H1 (cell line): ENCODE results near the gene EEPD1. TPM values are rescaled to one million over a fixed set of nuclear protein-coding genes. Genes with fewer than 3 reads are reported as not detected.

ENCODE experiments used
- CTCF ChIA-PET: fragments of 300-600 bp; sonication (Branson Sonifier 250); formaldehyde crosslinking; loops from one replicate; lab custom pipeline; 2021; ENCODE audit not compliant: partially characterized antibody; lab: Charles Lee
- POLR2A ChIA-PET: fragments of 300-600 bp; sonication (Branson Sonifier 250); formaldehyde crosslinking; loops from one replicate; lab custom pipeline; 2021; ENCODE audit warnings: inconsistent platforms; ENCODE audit not compliant: partially characterized antibody; lab: Charles Lee
- DNase-seq, 2 experiments: peaks; one replicate each; pipeline versions ENCODE4 v3.0.0 to v3.0.0-alpha.2; 2010 to 2022; ENCODE audit warnings: low spot score in 2 of 2, low read depth in 1 of 2, mixed read lengths in 1 of 2
- FAIRE-seq: peaks from 2 replicates; lab custom pipeline; 2011; peaks lifted over from hg19 to GRCh38; lab: Jason Lieb, UNC
- H2AFZ ChIP-seq: 2 replicates; pipeline ENCODE4 v1.8.1; 2012; ENCODE audit warnings: low read length, inconsistent platforms
- H2AK5ac ChIP-seq: 2 replicates; pipeline ENCODE4 v1.6.1; 2013; ENCODE audit warnings: low read depth, low read length
- H2BK120ac ChIP-seq: replicated peaks from 2 replicates; pipeline ENCODE3; 2013; ENCODE audit warnings: low read depth, low read length, inconsistent platforms
- H2BK12ac ChIP-seq: 2 replicates; pipeline ENCODE4 v1.6.1; 2013; ENCODE audit warnings: low read depth, low read length
- H2BK15ac ChIP-seq: 2 replicates; pipeline ENCODE4 v1.6.1; 2013; ENCODE audit warnings: low read length
- H2BK20ac ChIP-seq: 2 replicates; pipeline ENCODE4 v1.6.1; 2013; ENCODE audit warnings: low read length
- H2BK5ac ChIP-seq: 2 replicates; pipeline ENCODE4 v1.6.1; 2013; ENCODE audit warnings: low read depth, low read length
- H3K14ac ChIP-seq: 2 replicates; pipeline ENCODE4 v1.6.1; 2013; ENCODE audit warnings: inconsistent platforms; ENCODE audit not compliant: insufficient read length
- H3K18ac ChIP-seq: 2 replicates; pipeline ENCODE4 v1.6.1; 2013; ENCODE audit warnings: low read length; ENCODE audit errors: extremely low read depth
- H3K23ac ChIP-seq: 2 replicates; pipeline ENCODE4 v1.6.1; 2013; ENCODE audit warnings: inconsistent platforms; ENCODE audit not compliant: insufficient read length
- H3K23me2 ChIP-seq: 2 replicates; pipeline ENCODE4 v1.6.1; 2013; ENCODE audit warnings: low read depth, low read length
- H3K27ac ChIP-seq: 2 replicates; pipeline ENCODE4 v1.6.1; 2011; ENCODE audit warnings: low read depth, low read length, inconsistent platforms
- H3K27me3 ChIP-seq, 4 experiments: replicated peaks in 1 of 4; 1 replicate in 1 of 4; 2 replicates in 3 of 4; pipeline versions ENCODE4 v1.6.1 to v1.8.1; 2011 to 2013; ENCODE audit warnings: low read length in 3 of 4, mild to moderate bottlenecking in 3 of 4, inconsistent platforms in 2 of 4, mixed read lengths in 2 of 4, moderate library complexity in 1 of 4; ENCODE audit not compliant: control insufficient read depth in 3 of 4, insufficient read depth in 3 of 4; ENCODE audit errors: extremely low read depth in 1 of 4
- H3K36me3 ChIP-seq, 4 experiments: 2 replicates each; pipeline versions ENCODE4 v1.6.1 to v1.8.1; 2011 to 2013; ENCODE audit warnings: mild to moderate bottlenecking in 4 of 4, low read length in 3 of 4, moderate library complexity in 2 of 4, control low read depth in 1 of 4, inconsistent platforms in 1 of 4; ENCODE audit not compliant: insufficient read depth in 4 of 4, control insufficient read depth in 2 of 4
- H3K4ac ChIP-seq: replicated peaks from 2 replicates; pipeline ENCODE3; 2013; ENCODE audit warnings: low read length, low read depth, mixed read lengths, inconsistent platforms; ENCODE audit not compliant: insufficient read length
- H3K4me1 ChIP-seq, 4 experiments: replicated peaks in 1 of 4; 1 replicate in 1 of 4; 2 replicates in 3 of 4; pipeline versions ENCODE4 v1.6.1 to v1.8.1; 2011 to 2013; ENCODE audit warnings: low read length in 3 of 4, inconsistent platforms in 2 of 4, mixed read lengths in 1 of 4; ENCODE audit not compliant: insufficient read depth in 4 of 4, control insufficient read depth in 3 of 4
- H3K4me2 ChIP-seq, 2 experiments: 2 replicates each; pipeline versions ENCODE4 v1.6.1 to v1.8.1; 2011 to 2013; ENCODE audit warnings: low read depth in 2 of 2, low read length in 2 of 2, control low read depth in 1 of 2, inconsistent platforms in 1 of 2, mild to moderate bottlenecking in 1 of 2; ENCODE audit not compliant: insufficient read depth in 1 of 2
- H3K4me3 ChIP-seq, 4 experiments: fragments of 200-600, 300-600 bp in 1 of 4; sonication (generic), shearing (Covaris generic), sonication (Bioruptor Twin) in 1 of 4; 2 replicates each; pipeline versions ENCODE4 v1.5.1 to v1.8.1; 2011 to 2016; ENCODE audit warnings: low read length in 4 of 4, low read depth in 3 of 4, control low read depth in 2 of 4, inconsistent platforms in 2 of 4, mild to moderate bottlenecking in 2 of 4, mixed read lengths in 1 of 4, moderate library complexity in 1 of 4; ENCODE audit not compliant: insufficient read depth in 2 of 4; ENCODE audit errors: extremely low read depth in 1 of 4
- H3K56ac ChIP-seq: replicated peaks from 2 replicates; pipeline ENCODE3; 2013; ENCODE audit warnings: low read depth, mild to moderate bottlenecking, mixed read lengths, low read length, inconsistent platforms; ENCODE audit not compliant: insufficient read length
- H3K79me1 ChIP-seq: 2 replicates; pipeline ENCODE4 v1.6.1; 2013; ENCODE audit warnings: low read depth, low read length, control low read depth
- H3K79me2 ChIP-seq, 2 experiments: 2 replicates each; pipeline versions ENCODE4 v1.6.1 to v1.8.1; 2012 to 2013; ENCODE audit warnings: low read length in 2 of 2, mild to moderate bottlenecking in 2 of 2, inconsistent platforms in 1 of 2; ENCODE audit not compliant: insufficient read depth in 2 of 2, control insufficient read depth in 1 of 2
- H3K9ac ChIP-seq, 4 experiments: replicated peaks in 1 of 4; 1 replicate in 1 of 4; 2 replicates in 3 of 4; pipeline versions ENCODE4 v1.6.1 to v1.8.1; 2011 to 2013; ENCODE audit warnings: low read depth in 3 of 4, low read length in 3 of 4, control low read depth in 2 of 4, mild to moderate bottlenecking in 2 of 4, moderate library complexity in 2 of 4, inconsistent platforms in 1 of 4; ENCODE audit errors: extremely low read depth in 1 of 4
- H3K9me3 ChIP-seq, 2 experiments: 2 replicates each; pipeline versions ENCODE4 v1.6.1 to v1.8.1; 2012 to 2013; ENCODE audit warnings: mild to moderate bottlenecking in 2 of 2, moderate library complexity in 2 of 2, control low read depth in 1 of 2, inconsistent platforms in 1 of 2, low read depth in 1 of 2, low read length in 1 of 2, mixed read lengths in 1 of 2; ENCODE audit not compliant: insufficient read depth in 2 of 2
- H4K20me1 ChIP-seq, 2 experiments: replicated peaks in 1 of 2; 2 replicates each; pipeline versions ENCODE3 to v1.8.1; 2011 to 2013; ENCODE audit warnings: inconsistent platforms in 2 of 2, low read length in 2 of 2, mild to moderate bottlenecking in 1 of 2; ENCODE audit not compliant: insufficient read depth in 2 of 2, control insufficient read depth in 1 of 2
- H4K5ac ChIP-seq: 2 replicates; pipeline ENCODE4 v1.6.1; 2013; ENCODE audit warnings: low read length, low read depth, mixed read lengths, inconsistent platforms; ENCODE audit not compliant: insufficient read length
- H4K8ac ChIP-seq: 2 replicates; pipeline ENCODE4 v1.8.0; 2013; ENCODE audit warnings: mild to moderate bottlenecking, moderate library complexity, low read length, inconsistent platforms; ENCODE audit not compliant: insufficient read depth; ENCODE audit errors: extremely low read depth
- H4K91ac ChIP-seq: replicated peaks from 2 replicates; pipeline ENCODE3; 2013; ENCODE audit warnings: low read length, mixed read lengths, inconsistent platforms; ENCODE audit not compliant: insufficient read length
- CHD1 ChIP-seq: IDR thresholded peaks from 2 replicates; pipeline ENCODE4 v1.6.1; 2012; ENCODE audit warnings: low read depth, low read length, improper control_type of control experiment
- WGBS, 2 experiments: shearing (Covaris generic) in 1 of 2; methylation state at CpG; one replicate each; pipeline versions ENCODE4 v1.1.6 to v1.1.7; 2013 to 2015; ENCODE audit warnings: low lambda C conversion rate in 2 of 2, mixed read lengths in 2 of 2, inconsistent platforms in 1 of 2, low coverage in 1 of 2, missing lambda C conversion rate in 1 of 2; ENCODE audit not compliant: insufficient replicate concordance in 2 of 2, insufficient coverage in 1 of 2, insufficient read length in 1 of 2; ENCODE audit errors: extremely low coverage in 1 of 2, missing lambda C conversion rate in 1 of 2; 5-methylcytosine and 5-hydroxymethylcytosine counted together
- polyA plus RNA-seq, 7 experiments: library from polyadenylated mRNA; depleted of rRNA in 3 of 7; stranded (reverse) in 5 of 7; unstranded in 2 of 7; fragments of >200 nt in 5 of 7; fragments of 200-250 nt in 2 of 7; gene quantifications; 1 replicate in 5 of 7; 2 replicates in 1 of 7; 4 replicates in 1 of 7; pipeline versions ENCODE4 v1.2.1 to v1.2.3, GENCODE V29; 2011 to 2013; ENCODE audit warnings: missing spikeins in 2 of 7, mixed read lengths in 2 of 7
- total RNA-seq: library from RNA; stranded (reverse); fragmentation: NEBNext Ultra II Directional; extraction: Animal tissue kit (Norgen Biotek cat#: 25700); gene quantifications from 2 replicates; pipeline ENCODE4 v1.2.1, GENCODE V29; 2021

Gene EEPD1
- total and polyA plus RNA-seq, 2 of the 8 experiments (the other 6 are each of a cell fraction or from before 2014, with no cell fraction given), result 3.1 to 7.8 TPM

DNA sequence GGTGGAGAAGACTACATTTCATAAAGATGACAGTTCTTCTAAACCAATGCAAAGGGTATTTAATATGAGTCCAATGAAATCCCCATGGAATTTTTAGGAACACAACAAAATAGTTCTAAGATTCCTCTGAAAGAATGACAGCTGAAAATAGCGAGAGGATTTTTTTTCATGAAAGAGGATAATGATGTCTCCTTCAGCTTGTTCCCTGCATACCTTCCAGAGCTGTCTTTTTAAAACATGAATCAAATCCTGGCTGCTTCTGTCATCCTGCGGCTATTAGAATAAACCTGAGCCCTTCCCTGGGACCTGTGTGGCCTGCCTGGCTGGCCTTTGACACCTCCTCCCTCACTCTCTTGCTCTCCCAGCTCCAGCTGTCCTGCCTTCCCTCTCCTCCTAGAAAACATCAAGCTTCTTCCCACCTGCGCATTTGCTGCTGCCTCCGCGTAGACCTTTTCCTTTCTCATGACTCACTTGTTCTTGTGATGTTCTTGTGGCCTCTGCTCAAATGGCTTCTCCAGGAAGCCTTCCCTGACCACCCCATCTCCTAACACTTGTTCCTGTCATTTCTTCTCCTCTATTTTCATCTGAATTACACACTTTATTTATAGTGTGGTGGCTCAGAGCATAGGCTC is 57.4 kb downstream of the EEPD1 start:
- FAIRE-seq (no peak), DNase-seq (no peak)
- no peak overlapping the region for H2BK120ac ChIP-seq
- no peak for TF ChIP-seq CHD1
- no peak overlapping the region for H3K9ac ChIP-seq
- H3K4me1 ChIP-seq, result peaks cover 6 to 10% (median 8%) of the 10 kb centered on the region in 4 experiments
- H2BK5ac ChIP-seq, result no peak overlapping the region
- H3K14ac ChIP-seq, result no peak overlapping the region
- H3K27ac ChIP-seq, result no peak overlapping the region
- H3K79me1 ChIP-seq, result no peaks in the 10 kb centered on the region
- no peak overlapping the region for H3K4ac ChIP-seq
- no peaks in the 10 kb centered on the region for H3K9me3 ChIP-seq
- H2BK20ac ChIP-seq, result no peak overlapping the region
- H2AFZ ChIP-seq, result no peak overlapping the region
- no peak overlapping the region for H3K56ac ChIP-seq
- H4K8ac ChIP-seq, result no peak overlapping the region
- no peak overlapping the region for H4K5ac ChIP-seq
- no peaks in the 10 kb centered on the region for H3K23me2 ChIP-seq
- H3K27me3 ChIP-seq, result no peaks in the 10 kb centered on the region
- H2AK5ac ChIP-seq, result peak overlapping the region; percentile 53; the same call in 1 of the 2 replicates
- no peak overlapping the region for H2BK15ac ChIP-seq
- no peak overlapping the region for H4K91ac ChIP-seq
- H3K79me2 ChIP-seq, result no peaks in the 10 kb centered on the region
- H4K20me1 ChIP-seq, result no peaks in the 10 kb centered on the region
- H3K4me2 ChIP-seq, result no peak overlapping the region
- WGBS, 2 experiments, result 87% methylated on average over 5 of the region's 5 CpGs; no CpG with 5 or more reads in 1 of the 2 experiments
- H3K4me3 ChIP-seq, result no peak overlapping the region
- no peaks in the 10 kb centered on the region for H3K36me3 ChIP-seq
- H2BK12ac ChIP-seq, result no peak overlapping the region
- CTCF ChIA-PET, result interaction anchor here (0.6 to 1.8 kb wide), 4 partner anchors 25 to 80 kb away, joined by 3 to 6 read pairs (median 4); no protein-coding TSS in a partner anchor
- no peak overlapping the region for H3K18ac ChIP-seq
- POLR2A ChIA-PET, result no interaction called here
- H3K23ac ChIP-seq, result no peak overlapping the region
